Measurements from ENCODE around the gene TOX3. TPM values are rescaled to one million over a fixed set of nuclear protein-coding genes. Genes with fewer than 3 reads are reported as not detected.

Gene TOX3
- total and polyA plus RNA-seq, 2 donors (not counting 3 experiments of a cell fraction or from before 2014, with no cell fraction given) = not detected

- Histone ChIP-seq H2AFZ (ENCODE audit: low read depth, low read length) (no peak overlapping the region), H3K4me3 (replicated peaks in 1 of 3; ENCODE audit: insufficient read depth in 1 of 3, low read depth in 1 of 3, low read length in 3 of 3) (no peak overlapping the region), H3K9me1 (replicated peaks; ENCODE audit: control insufficient read depth, extremely low read depth, insufficient read depth, low read length) (no peaks in the 10 kb centered on the region), H4K20me1 (replicated peaks; ENCODE audit: control insufficient read depth, extremely low read depth, insufficient read depth, low read length) (no peaks in the 10 kb centered on the region), H3K9ac (replicated peaks; ENCODE audit: extremely low read depth, insufficient read depth, low read length) (no peak overlapping the region), H3K4me2 (ENCODE audit: insufficient read depth, low read length) (no peak overlapping the region), H3K36me3 (ENCODE audit: control insufficient read depth in 2 of 2, extremely low read depth in 1 of 2, insufficient read depth in 2 of 2, low read length in 2 of 2) (no peaks in the 10 kb centered on the region), H3K27me3 (ENCODE audit: control insufficient read depth in 2 of 2, insufficient read depth in 2 of 2, low read length in 2 of 2) (no peaks in the 10 kb centered on the region), H3K27ac (ENCODE audit: insufficient read depth, low read depth, low read length) (no peak overlapping the region), H3K9me3 (replicated peaks; ENCODE audit: control insufficient read depth, insufficient read depth, low read length) (peaks cover 5% of the 10 kb centered on the region), H3K79me2 (ENCODE audit: control insufficient read depth, insufficient read depth, low read length) (no peaks in the 10 kb centered on the region), H3K4me1 (ENCODE audit: control insufficient read depth, extremely low read depth, insufficient read depth, low read length) (no peaks in the 10 kb centered on the region)
- no TSS peak for BruUV-seq (replicated peaks)
- FAIRE-seq (no peak), DNase-seq (ENCODE audit: low read depth, low spot score) (no peak)
- POLR2A ChIA-PET = no interaction called here
- CTCF ChIA-PET = no interaction called here
- dilution Hi-C loops (cut with MboI; ENCODE audit: extremely low pct_ligation_motif_present, low sequenced_read_pairs) (no loop called here), intact Hi-C loops (cut with micrococcal nuclease) (no loop called here)
- TF ChIP-seq MYC (IDR thresholded peaks at IDR 0.05; ENCODE audit: low read depth, low read length) (no peak), POLR2A (IDR thresholded peaks at IDR 0.05; ENCODE audit: low read depth, low read length) (no peak), JUN (IDR thresholded peaks at IDR 0.05; ENCODE audit: borderline replicate concordance, insufficient read depth, insufficient read length, low read depth) (no peak), GATA2 (IDR thresholded peaks at IDR 0.05; ENCODE audit: insufficient read depth, insufficient read length, low read depth, low read length) (no peak), FOS (IDR thresholded peaks at IDR 0.05; ENCODE audit: borderline replicate concordance, insufficient read depth, low read length) (no peak), POLR2AphosphoS5 (IDR thresholded peaks at IDR 0.05; ENCODE audit: insufficient read depth, low read depth, low read length) (no peak), EZH2 (IDR thresholded peaks at IDR 0.05; ENCODE audit: borderline replicate concordance, low read depth, low read length, severe bottlenecking) (no peak)
- TF ChIP-seq, protein P1, sequence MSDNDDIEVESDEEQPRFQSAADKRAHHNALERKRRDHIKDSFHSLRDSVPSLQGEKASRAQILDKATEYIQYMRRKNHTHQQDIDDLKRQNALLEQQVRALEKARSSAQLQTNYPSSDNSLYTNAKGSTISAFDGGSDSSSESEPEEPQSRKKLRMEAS (IDR thresholded peaks at IDR 0.05; ENCODE audit: insufficient read depth, insufficient read length) = no peak
- TF ChIP-seq, protein P2, sequence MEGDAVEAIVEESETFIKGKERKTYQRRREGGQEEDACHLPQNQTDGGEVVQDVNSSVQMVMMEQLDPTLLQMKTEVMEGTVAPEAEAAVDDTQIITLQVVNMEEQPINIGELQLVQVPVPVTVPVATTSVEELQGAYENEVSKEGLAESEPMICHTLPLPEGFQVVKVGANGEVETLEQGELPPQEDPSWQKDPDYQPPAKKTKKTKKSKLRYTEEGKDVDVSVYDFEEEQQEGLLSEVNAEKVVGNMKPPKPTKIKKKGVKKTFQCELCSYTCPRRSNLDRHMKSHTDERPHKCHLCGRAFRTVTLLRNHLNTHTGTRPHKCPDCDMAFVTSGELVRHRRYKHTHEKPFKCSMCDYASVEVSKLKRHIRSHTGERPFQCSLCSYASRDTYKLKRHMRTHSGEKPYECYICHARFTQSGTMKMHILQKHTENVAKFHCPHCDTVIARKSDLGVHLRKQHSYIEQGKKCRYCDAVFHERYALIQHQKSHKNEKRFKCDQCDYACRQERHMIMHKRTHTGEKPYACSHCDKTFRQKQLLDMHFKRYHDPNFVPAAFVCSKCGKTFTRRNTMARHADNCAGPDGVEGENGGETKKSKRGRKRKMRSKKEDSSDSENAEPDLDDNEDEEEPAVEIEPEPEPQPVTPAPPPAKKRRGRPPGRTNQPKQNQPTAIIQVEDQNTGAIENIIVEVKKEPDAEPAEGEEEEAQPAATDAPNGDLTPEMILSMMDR (IDR thresholded peaks at IDR 0.05; ENCODE audit: extremely low read depth in 1 of 2, insufficient read depth in 1 of 2, low read depth in 1 of 2, low read length in 2 of 2) = no peak
Measured at GRCh38 chr16:52489894-52490293, 57.0 kb downstream of the TOX3 start.
